Brain microvascular endothelial cell (primary cell): ENCODE measurements around the gene PTPN23.
A peak's percentile ranks its signal among the peaks of the same experiment; 100 is the strongest.

Experiments
- DNase-seq: peaks from one replicate; pipeline ENCODE4 v3.0.0-alpha.2; 2020
- H3K27ac ChIP-seq: fragments of 250-450 bp; sonication (Bioruptor Pico); 2 replicates; pipeline ENCODE4 v1.5.1; 2020; ENCODE audit warnings: mild to moderate bottlenecking, moderate library complexity
- H3K27me3 ChIP-seq: fragments of 250-450 bp; sonication (Bioruptor Pico); replicated peaks from 2 replicates; pipeline ENCODE4 v1.5.1; 2020; ENCODE audit warnings: mild to moderate bottlenecking
- H3K36me3 ChIP-seq: fragments of 250-450 bp; sonication (Bioruptor Pico); replicated peaks from 2 replicates; pipeline ENCODE4 v1.5.1; 2020; ENCODE audit warnings: mild to moderate bottlenecking
- H3K4me3 ChIP-seq: 2 replicates; pipeline ENCODE4 v1.5.1; 2011; ENCODE audit warnings: low read depth, mild to moderate bottlenecking, control low read depth, low read length, moderate library complexity
- in situ Hi-C: cut with HindIII; loops from 2 replicates; pipeline ENCODE4 v1.10.0; 2017; ENCODE audit warnings: low sequenced_read_pairs, low pct_ligation_motif_present
- TF ChIP-seq, protein P1 (sequence below): IDR thresholded peaks from 2 replicates; pipeline ENCODE4 v1.5.1; 2011; ENCODE audit warnings: low read depth, mild to moderate bottlenecking, moderate library complexity, low read length, control low read depth, inconsistent platforms; ENCODE audit errors: missing control alignments

PTPN23 gene

DNA sequence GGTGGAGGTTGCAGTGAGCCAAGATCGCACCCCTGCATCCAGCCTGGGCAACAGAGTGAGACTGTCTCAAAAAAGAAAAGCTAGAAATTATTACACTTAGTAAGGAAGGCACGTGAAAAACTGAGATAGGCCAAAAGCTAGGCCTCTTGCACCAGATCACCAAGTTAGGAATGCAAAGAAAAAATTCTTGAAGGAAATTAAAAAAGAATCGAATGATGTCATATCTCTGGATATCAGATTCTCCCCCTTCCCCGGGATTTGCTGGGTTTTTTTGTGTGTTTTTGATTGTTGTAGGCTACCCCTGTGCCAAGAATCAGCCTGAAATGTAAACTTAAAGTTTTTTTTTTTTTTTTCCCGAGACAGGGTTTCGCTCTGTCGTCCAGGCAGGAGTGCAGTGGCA, 17.4 kb downstream of the PTPN23 start:
- in situ Hi-C loops = no loop called here
- TF ChIP-seq, protein P1, sequence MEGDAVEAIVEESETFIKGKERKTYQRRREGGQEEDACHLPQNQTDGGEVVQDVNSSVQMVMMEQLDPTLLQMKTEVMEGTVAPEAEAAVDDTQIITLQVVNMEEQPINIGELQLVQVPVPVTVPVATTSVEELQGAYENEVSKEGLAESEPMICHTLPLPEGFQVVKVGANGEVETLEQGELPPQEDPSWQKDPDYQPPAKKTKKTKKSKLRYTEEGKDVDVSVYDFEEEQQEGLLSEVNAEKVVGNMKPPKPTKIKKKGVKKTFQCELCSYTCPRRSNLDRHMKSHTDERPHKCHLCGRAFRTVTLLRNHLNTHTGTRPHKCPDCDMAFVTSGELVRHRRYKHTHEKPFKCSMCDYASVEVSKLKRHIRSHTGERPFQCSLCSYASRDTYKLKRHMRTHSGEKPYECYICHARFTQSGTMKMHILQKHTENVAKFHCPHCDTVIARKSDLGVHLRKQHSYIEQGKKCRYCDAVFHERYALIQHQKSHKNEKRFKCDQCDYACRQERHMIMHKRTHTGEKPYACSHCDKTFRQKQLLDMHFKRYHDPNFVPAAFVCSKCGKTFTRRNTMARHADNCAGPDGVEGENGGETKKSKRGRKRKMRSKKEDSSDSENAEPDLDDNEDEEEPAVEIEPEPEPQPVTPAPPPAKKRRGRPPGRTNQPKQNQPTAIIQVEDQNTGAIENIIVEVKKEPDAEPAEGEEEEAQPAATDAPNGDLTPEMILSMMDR = no peak
- no peaks in the 10 kb centered on the region for H3K27me3 ChIP-seq
- no peak overlapping the region for H3K27ac ChIP-seq
- DNase-seq = no peak
- H3K36me3 ChIP-seq = peaks cover 16% of the 10 kb centered on the region
- H3K4me3 ChIP-seq = no peak overlapping the region

DNA sequence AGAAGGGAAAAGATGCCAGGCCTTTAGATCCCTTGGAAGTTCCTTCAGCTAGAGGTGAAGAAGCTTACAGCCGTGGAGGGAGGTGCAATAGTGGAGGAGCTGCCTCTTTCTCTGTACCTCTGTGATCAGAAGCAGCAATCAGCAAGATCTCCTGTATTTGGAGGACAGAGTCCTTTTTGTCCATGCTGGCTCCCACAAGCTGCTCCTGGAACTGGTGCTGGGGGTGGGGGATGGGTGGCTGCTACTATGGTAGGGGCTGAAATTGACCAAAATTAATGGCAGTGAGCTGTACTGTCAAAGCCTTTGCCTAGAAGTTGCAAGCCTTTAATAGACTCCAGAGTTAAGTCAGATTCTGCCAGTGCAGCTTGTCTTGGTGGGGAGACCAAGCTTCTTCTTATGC, 18.2 kb downstream of the PTPN23 start:
- Histone ChIP-seq H3K4me3 (no peak overlapping the region), H3K36me3 (peaks cover 16% of the 10 kb centered on the region), H3K27ac (no peak overlapping the region), H3K27me3 (no peaks in the 10 kb centered on the region)
- in situ Hi-C loops = no loop called here
- TF ChIP-seq, protein P1 = no peak
- no peak for DNase-seq

DNA sequence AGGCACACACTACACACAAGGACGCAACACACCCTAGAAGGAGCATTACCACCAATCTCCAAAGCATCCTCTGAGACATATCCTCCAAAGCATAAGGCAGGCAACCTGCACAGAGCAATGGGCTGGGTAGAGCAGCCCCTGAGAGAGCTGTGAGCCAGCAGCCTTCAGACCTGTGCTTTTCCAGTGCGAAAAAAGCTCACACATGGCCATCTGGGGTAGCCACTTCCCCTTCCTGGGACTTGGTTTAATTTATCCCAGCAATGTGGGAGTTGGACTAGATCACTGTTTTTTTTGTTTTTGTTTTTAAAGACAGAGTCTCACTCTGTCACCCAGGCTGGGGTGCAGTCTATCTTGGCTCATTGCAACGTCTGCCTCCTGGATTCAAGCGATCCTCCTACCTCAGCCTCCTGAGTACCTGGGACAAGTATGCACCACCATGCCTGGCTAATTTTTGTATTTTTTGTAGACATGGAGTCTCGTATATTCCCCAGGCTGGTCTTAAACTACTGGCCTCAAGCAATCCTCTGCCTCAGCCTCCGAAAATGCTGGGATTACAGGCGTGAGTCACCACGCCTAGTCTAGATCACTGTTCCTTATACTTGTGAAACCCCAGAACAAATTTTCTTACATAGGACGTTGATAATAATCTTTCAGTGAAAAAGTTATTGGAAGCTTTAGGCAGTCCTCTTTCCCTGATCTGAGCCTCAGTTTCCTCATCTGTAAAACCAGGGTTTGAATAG, 18.9 kb downstream of the PTPN23 start:
- TF ChIP-seq, protein P1 = no peak
- Histone ChIP-seq H3K36me3 (peaks cover 16% of the 10 kb centered on the region), H3K27ac (no peak overlapping the region), H3K4me3 (no peak overlapping the region), H3K27me3 (no peaks in the 10 kb centered on the region)
- in situ Hi-C loops = no loop called here
- DNase-seq = peak; percentile 14

DNA sequence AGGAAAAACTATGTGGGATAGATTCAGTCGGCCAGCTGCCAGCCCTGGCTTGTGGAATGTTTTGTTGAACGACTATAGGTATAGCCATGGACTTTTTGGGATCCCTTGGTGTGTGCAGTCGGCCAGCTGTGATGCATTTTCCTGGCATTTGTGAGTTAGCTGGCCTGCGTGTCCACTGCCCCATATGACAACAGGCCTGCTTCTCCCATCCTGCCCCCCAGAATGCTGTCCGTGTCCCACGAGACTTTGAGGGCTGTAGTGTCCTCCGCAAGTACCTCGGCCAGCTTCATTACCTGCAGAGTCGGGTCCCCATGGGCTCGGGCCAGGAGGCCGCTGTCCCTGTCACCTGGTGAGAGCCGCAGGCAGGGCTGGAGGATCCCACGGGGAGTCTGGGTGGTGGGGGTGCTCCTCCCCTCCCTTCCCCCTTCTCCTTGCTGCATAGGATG, 23.6 kb downstream of the PTPN23 start:
- TF ChIP-seq, protein P1 = no peak
- no peak overlapping the region for H3K27ac ChIP-seq
- DNase-seq = no peak
- peaks cover 34% of the 10 kb centered on the region for H3K36me3 ChIP-seq
- no peak overlapping the region for H3K4me3 ChIP-seq
- H3K27me3 ChIP-seq = no peaks in the 10 kb centered on the region
- in situ Hi-C loops = no loop called here

DNA sequence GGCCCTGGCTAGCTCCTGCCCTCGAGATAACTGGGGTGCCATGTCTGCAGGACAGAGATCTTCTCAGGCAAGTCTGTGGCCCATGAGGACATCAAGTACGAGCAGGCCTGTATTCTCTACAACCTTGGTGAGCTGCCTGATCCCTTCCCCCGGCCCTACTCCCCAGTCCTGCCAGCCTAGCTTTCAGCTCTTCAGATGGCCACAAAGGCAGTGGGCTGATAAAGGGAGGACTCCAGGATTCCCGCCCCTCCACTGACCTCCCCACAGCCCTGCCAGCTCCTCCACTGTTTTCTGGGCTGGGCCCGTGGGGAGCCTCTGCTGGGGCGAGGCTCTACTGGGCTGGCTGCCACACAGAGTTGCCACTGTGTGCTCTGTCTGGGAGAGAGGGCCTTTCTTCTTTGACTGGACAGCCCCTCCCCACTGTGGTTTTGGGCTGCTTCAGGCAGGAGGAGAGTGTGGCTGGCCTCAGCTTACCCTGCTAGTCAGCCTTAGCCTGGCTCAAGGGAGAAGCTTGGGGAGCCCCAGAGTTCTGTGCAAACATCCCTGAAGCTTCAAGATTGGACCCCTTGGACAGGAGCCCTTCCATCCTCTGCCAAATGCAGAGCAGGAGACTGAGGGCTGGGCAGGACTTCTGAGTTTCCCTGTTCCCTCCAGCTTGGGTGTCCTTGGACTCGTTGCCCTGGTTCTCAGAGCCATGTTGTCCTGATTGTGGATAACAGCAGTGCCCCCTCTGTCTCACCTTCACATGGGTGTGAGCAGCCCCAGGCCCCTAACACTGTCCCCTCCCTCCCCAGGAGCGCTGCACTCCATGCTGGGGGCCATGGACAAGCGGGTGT, 24.4 kb downstream of the PTPN23 start:
- H3K4me3 ChIP-seq = no peak overlapping the region
- DNase-seq = no peak
- in situ Hi-C loops = no loop called here
- no peak overlapping the region for H3K27ac ChIP-seq
- TF ChIP-seq, protein P1 = no peak
- no peaks in the 10 kb centered on the region for H3K27me3 ChIP-seq
- H3K36me3 ChIP-seq = peaks cover 41% of the 10 kb centered on the region
